Caki2 (cell line): ENCODE data around the gene PDE4B. TPM values are rescaled to one million over a fixed set of nuclear protein-coding genes. Genes with fewer than 3 reads are reported as not detected.
A peak's percentile ranks its signal among the peaks of the same experiment; 100 is the strongest.

Experiments used
- DNase-seq: peaks from one replicate; pipeline ENCODE4 v3.0.0-alpha.2; 2015; ENCODE audit warnings: low read depth
- in situ Hi-C: cut with HindIII; loops from 2 replicates; pipeline ENCODE4 v1.10.0; 2016; ENCODE audit warnings: low sequenced_read_pairs, low pct_unique_long_range_greater_than_20kb, mixed read lengths
- total RNA-seq: library from RNA; depleted of rRNA; stranded (reverse); fragments of >200 nt; shearing (Covaris generic); gene quantifications from 2 replicates; pipeline ENCODE4 v1.2.3, GENCODE V29; 2014; ENCODE audit warnings: low replicate concordance

Gene PDE4B
- total RNA-seq, 1 experiment from 2014 or later: not detected

DNA sequence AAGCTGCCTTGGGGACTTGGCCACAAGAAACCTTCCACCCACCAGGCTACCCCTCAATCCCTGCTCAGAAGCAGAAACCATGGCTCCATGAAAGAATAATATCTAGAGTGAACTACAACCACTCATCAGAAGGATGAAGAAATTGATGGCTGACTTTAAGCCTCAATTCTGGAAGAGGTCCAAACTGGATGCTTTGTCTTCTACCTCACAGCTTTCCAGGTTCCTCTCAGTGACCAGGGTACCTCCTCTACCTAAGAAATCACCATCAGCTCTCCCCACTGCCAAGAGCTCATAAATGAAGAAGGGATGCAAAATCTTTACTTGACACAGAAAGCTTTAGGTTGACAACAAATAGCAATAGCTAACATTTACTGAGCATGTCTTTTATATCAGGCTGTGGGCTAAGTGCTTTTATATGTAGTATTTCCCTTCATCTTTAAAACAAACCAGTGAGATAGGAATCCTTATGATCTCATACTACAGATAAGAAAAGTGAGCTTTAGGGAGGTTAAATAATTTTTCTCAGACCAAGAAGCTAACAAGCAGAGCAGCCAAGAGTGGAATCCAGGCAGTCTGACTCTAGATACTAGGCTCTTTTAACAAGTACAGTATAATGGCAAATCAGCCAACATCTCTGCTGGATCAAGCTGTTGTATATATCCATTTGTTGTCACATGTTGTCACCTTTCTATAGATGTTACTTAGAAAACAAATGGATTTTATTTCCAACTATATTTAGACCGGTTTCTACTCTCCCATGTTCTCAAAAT lies 498.3 kb downstream of the PDE4B start:
- in situ Hi-C loops: no loop called here
- no peak for DNase-seq

DNA sequence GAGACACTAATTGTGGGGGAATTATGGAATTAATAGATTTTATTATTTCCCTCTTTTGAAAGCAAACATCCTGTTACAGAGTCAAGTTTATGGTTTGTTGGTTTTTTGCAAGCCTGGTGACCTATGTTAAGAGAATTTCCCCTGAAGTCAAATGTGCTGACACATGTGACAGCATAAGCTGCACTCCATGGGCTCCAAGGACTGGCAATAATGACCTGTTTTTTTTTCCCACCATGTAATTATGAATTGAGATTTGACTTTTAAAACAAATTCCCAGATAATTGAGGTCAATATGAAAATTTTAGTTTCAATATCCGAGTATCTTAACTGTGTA lies 498.8 kb downstream of the PDE4B start:
- in situ Hi-C loops: no loop called here
- DNase-seq: no peak

DNA sequence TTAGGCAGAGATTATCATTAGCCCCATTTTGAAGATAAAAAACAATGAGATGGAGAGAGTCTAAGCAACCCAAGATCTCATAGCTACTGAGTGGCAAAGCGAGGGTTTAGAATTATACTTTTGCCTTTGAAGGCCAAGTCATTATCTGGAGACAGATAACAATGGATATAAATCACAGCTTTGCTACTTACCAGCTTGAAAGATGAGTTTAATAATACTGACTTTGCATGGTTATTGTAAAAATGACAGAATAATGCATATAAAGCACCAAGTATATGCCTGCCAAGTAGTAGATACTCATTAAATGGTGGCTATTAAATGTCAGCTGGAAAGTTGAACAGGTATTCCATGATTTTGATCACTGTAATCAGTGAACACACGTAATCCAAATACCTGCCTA lies 499.6 kb downstream of the PDE4B start:
- DNase-seq: no peak

DNA sequence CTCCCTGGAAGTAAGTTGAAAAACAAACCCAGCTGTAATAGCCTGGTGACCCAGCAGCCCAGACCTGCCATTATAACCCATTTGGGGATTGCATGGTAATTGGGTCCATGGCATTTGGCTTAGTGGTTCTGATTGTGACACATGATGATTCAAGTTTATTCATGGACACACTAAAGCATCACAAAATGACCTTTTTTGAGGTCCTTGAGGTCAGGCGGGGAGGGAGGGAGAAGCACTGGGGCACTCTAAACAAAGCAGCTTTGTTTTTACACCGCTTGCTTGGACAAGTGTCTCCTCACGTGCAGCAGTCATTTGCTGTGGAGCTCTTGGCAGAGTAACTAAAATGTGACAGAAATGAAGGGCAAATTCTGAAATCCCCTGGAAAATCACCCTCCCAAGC lies 500.2 kb downstream of the PDE4B start:
- DNase-seq: no peak
- in situ Hi-C loops: no loop called here

More for the DNA sequence above, 499.6 kb downstream of the PDE4B start:
- in situ Hi-C loops: no loop called here

DNA sequence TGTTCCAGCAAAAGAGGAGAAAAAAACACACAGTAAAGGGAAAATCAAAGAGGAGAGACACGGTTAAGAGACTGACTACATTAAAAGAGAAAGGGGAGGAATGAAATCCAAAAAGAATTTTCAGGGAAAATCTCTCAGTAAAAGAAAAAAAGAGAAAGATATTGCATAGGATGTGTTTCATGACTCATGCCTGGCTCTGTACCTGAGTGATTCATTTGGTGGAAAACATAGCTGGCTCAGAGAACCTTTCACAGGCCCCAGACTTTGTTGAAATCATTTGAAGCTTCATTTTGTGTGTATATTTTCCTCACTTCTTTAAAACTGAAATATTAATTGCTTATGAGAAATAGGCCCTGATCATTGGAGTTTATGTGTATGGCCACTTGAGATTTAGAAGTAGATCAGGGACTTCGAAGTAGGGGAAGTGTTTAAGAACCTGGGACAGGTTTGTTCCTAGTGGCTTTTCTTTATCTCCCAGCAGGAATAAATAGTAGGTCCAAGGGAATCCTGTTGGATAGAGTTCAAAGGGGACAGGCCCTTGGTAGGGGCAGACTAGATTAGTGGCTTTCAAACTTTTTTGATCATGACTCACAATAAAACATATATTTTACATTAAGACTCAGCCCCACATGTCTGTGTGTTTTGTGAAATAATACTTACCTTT lies 502.1 kb downstream of the PDE4B start:
- in situ Hi-C loops: no loop called here

DNA sequence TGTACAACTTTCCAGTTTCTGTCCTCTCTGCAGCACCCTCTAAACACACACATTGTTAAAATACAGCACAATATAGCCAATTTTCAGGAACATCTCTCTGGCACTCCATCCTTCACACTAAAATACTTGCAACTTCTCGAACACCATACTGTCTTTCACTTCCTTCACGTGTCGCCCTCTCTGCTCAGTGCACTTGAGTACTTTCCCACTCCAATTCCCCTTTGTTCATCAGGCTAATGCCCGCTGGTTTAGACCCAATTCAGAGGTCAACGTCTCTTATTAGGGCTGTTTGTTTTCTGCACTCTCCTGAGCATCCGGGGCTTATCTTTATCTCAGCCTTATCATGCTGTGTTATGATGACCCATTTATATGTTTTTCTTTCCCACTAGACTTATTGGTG lies 503.1 kb downstream of the PDE4B start:
- in situ Hi-C loops: no loop called here
- DNase-seq: no peak

More for the DNA sequence above, 502.1 kb downstream of the PDE4B start:
- DNase-seq: peak; percentile 22

DNA sequence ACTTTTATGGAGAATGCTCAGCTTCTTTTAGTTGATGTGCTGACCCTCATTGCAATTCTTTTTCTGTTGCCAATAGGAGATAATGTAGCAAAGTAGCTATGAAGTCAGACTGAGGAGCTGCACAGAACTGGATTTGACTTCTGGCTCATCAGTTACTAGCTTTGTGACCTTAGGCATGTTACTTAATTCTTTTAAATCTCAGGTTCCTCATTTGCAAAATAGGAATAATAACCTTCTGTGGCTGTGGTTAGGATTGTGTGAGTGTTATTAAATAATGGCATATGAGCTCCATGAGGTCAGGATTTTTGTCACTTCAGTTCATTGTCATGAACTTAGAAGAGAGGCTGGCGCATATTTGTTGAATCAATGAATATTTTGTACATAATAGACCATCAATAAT lies 503.7 kb downstream of the PDE4B start:
- DNase-seq: no peak
- in situ Hi-C loops: no loop called here

DNA sequence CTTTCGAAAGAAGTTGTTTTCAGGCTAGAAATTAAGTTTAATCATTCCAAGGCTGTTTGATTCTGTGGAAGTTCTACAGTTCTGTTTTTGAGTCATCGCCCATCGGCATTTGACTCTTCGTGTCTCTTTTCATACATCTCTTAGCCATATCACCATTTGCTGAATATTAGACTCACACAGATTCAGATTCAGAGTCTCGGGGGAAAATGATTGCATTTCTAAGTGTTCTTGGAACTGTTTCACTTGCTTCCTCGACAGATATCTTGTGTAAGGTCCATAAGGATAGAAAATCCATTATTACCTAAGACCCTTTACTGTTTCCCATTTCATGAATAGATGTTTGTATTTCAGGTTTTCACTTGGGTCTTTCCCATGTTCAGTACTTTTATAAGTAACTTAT lies 504.3 kb downstream of the PDE4B start:
- in situ Hi-C loops: no loop called here
- no peak for DNase-seq

DNA sequence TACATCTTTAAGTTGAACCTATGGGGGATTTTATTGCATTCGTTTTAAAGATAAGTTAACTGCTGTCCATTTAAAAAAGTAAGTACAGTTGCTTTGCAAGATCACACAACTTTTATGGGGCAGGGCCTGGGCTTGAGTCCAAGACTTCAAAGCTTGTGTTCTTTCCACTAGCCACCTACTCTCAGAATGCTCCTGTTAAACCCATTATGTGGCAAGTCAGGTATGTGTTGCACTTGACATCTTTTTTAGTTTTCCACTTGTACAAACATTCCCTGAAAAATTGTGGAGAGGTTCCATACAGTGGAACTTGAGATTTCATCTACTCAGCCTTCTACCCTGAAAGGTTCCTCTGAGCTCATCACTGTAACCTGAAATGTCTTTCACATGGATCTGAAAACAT lies 505.8 kb downstream of the PDE4B start:
- in situ Hi-C loops: no loop called here
- DNase-seq: no peak

DNA sequence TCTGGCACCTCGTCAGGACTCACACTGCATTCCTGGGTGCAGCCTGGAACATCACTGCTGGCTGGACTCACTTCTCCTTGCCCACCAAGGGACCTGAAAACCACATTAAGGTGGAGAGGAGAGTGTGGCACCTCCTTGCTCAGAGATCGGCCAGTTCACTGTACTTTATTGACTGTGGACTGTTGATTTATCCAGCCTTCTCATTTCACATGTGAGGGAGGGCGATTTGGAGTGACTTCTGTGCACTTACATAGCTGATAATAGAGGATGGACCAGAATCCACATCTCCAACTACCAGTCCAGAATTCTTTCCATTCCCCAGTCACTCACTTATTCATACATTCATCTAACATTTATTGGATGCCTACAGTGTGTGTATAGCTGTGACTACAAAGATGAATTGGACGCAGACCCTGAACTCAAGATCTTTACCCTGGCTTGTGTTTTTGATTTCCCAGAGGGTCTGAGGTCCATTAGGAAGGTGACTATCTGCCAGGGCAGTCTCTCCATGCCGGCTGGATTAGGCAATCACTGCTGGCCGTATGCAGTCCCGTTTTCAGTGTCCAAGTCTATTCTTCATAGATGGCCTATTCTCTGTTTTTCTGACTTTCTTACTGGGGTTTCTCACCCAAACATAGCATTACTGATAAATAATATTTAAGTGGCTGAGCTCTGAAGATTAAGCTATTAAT lies 507.7 kb downstream of the PDE4B start:
- DNase-seq: no peak
- in situ Hi-C loops: no loop called here

DNA sequence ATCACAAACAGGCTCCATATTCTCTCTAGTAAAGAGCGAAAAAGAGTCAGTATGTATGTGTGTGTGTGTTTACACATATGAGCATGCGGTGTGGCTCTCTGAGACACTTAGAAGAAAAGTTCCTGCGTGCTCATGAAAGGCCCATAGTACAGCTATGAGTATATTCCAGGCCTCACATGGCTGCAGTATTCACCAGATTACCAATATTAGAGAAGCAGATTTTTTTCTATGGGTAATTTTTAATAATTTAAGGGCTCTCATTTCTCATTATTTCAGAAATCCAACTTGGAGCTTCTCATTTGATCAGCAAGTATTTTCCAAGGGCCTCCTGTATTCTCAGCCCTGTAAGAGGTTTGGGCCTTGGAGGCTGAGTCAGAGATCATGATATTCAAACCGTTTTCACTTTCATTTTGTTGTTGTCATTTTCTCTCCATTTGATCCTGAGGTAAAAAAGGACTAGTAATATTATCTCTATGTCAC lies 508.3 kb downstream of the PDE4B start:
- DNase-seq: peak; percentile 24

DNA sequence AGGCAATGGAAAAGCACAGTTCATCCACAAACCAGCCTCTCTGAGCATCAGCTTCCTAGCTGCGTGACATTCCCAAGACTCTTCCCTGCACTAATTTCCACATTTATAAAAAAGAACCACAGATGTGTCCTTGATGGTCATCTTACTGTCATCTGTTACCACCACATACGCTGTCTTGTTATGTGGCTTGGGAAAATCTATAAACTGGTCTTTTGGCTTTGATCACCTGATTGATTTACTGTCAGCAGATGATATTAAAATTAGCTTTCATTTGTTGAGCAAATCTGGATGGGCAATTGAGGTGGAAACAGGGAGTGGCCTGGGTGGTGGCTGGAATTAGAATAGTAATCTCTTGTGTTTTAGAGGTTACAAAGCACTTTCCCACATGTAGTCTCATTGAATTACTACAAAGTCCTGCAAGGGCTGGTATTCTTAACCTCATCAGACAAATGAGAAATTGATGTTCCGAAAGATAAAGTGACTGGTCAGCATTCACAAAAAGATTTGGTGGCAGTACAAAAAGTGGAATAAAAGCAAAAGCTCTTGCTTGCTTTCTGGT lies 509.6 kb downstream of the PDE4B start:
- in situ Hi-C loops: no loop called here
- no peak for DNase-seq

More for the DNA sequence above, 508.3 kb downstream of the PDE4B start:
- in situ Hi-C loops: no loop called here

DNA sequence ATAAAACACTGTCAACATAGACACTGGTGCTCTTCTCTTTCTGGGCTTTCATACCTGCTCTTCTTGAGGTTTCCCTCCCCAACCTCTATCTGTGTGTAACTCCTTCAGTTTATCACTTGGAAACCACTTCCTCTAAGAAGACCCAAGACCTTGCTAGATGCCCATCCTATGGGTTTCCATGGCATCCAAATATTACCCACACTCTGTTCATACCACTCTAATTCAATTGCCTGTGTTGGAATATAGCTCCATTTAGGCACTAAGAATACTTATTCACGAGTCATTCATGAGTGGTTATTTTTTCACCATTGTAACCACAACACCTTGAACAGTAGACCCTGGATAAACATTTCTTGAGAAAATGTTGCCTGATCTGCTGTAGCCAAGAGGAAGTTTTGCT lies 510.1 kb downstream of the PDE4B start:
- DNase-seq: peak; percentile 22
- in situ Hi-C loops: no loop called here

DNA sequence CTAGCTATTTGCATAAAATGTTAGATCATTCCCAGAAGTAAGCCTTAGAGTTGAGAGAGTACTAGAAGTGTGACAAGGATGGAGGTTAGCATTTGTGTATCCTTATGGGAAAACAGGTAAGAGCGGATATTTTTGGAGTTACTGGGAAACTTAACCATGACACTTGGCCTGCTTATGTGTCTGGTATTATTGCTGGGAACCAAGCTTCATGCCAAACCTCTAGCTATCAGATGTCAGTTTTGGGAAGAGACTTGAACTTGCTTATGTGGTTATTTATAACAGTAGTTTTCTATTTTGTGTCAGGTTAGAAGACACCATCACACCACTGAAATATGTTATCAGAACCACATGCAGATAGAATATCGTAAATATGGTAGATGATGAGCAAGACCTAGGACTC lies 511.0 kb downstream of the PDE4B start:
- DNase-seq: no peak

DNA sequence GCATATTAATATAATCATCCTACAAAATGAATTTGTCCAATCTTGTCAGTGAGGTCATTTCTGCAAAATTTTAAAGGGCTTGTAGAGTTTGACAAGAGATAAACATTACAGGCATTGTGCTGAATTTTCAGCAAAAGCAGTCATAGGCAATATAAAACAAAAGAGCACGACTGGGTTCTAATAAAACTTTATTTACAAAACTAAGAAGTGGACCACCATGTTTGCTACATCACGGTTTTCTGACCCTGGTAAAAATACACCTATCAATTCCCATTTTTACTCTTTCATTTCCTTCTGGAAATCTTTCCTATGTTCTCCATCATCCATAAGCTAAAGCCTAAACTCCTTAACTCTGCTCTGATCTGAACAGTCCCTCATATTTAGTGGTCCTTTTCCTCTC lies 511.4 kb downstream of the PDE4B start:
- no peak for DNase-seq
- in situ Hi-C loops: no loop called here

More for the DNA sequence above, 511.0 kb downstream of the PDE4B start:
- in situ Hi-C loops: no loop called here

DNA sequence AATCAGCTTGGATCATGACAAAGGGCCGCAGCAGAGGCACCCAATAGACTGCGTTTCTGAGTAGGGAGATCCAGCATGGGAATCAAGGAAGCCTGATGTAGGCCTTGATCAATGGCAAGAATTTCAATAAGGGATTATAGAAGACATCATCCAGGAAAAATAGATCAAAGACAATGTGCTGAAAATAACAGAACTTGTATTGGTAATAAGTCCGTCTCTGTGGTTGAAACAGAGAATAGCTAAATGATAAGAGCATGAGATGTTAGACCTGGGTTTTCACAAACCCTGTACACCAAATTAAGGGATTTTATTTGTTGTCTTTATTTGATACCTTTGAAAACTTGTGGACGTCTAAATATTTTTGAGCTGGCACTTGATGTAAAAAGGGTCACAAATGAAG lies 513.2 kb downstream of the PDE4B start:
- in situ Hi-C loops: no loop called here
- DNase-seq: no peak

DNA sequence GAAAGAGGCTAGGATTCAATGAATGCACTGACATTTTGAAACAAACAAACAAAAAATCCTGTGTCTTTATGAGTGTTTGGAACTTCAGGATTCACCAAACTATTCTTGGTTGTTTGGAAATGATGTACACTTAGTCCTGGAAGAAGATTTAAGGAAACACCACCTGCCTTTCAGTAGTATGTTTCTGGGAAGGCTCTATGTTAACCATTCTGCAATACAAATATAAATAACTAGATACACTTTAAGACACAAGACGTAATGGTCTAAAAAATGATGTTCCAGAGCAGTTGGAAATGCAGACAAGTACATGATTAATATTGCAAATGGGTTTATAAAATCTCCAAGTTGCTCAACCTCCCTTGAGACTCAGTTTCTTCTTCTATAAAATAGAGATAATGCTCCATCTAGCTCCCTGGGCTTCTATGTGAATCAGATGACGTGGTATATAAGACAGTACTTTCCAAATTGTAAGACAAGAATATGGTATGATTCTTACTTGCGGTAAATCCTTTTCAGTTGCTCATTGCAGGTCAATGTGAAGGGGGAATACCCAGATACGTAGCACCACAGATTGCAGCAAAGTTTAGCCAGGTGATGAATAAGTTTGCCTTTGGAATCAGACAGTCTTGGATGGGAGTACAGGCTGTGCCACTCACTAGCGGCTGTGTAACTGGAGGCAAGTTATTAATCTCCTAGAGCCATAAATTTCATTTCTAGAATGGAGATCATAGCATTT lies 516.5 kb downstream of the PDE4B start:
- DNase-seq: no peak
- in situ Hi-C loops: no loop called here

DNA sequence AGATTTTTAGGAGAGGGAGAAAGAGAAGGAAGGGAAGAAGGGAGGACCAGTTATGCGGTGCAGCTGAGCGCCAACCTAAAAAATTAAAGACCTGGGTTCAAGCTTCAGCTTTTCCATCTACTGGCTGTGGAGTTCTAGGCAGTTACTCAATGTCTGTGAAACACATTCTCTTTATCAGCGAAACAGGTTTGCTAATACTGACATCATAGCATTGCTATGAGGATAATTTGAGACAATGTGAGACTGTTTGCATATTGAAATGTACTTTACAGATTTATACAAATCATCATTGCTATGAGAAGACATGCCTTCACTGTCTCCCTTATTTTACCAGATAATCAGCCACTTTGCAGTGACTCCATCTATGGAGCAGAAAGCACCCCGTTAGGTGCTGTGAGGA lies 518.4 kb downstream of the PDE4B start:
- DNase-seq: no peak
- in situ Hi-C loops: no loop called here
